C4-2B (cell line): ENCODE data around the gene VEPH1.

Experiments used
- CTCF ChIP-seq: fragments of 450-650 bp; conservative IDR thresholded peaks from 2 replicates; pipeline ENCODE4 v1.5.1; 2017; ENCODE audit warnings: mild to moderate bottlenecking
- ZFX ChIP-seq: fragments of 450-650 bp; IDR thresholded peaks from 2 replicates; pipeline ENCODE4 v1.6.1; 2017

DNA sequence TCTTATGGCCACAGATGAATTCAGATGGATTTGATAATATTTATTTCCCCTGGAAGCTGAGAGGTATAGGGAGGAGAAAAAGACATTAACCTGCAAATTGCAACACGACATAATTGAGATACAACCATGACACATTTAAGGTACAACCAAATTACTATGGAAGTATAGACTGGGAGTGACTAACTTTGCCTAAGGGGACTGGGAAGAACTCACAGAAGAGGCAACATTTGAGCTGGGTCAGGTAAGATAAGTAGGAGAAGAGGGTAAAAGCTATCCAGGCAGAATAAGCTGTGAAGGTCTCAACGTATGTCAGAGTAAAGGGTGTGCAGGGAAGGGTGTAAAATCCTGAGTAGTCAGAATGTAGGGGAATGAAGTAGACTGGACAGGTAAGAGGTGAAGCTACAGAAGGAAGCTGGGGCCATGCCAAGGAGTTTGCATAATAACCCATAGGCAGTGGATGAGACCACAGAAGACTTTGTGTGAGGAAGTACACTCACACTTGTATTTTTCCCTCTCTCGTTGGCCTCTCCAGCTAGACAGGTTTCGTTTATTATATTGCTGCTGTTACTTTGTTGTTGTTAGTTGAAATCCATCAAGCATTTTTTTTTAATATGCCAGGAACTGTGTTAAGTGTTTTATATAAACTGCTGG lies 94.6 kb downstream of the VEPH1 start:
- TF ChIP-seq CTCF (no peak), ZFX (no peak)
